Thoracic aorta (tissue), 2 donors: Measurements from ENCODE around the gene JPH3. TPM values are rescaled to one million over a fixed set of nuclear protein-coding genes. Genes with fewer than 3 reads are reported as not detected.

ENCODE experiments used
- ATAC-seq: fragments of 150-250 bp; one replicate; pipeline ENCODE4 v1.8.0; 2017; ENCODE audit warnings: low read depth; ENCODE audit not compliant: insufficient number of reproducible peaks, low FRiP score
- DNase-seq: peaks from one replicate; pipeline ENCODE4 v3.0.0-alpha.2; 2020; ENCODE audit warnings: low spot score
- H3K27ac ChIP-seq, 2 donors: fragments of 200-600 bp; sonication (generic); 1 replicate in 1 of 2; 2 replicates in 1 of 2; pipeline ENCODE4 v1.5.1; 2016; ENCODE audit warnings: mild to moderate bottlenecking in 2 of 2, moderate library complexity in 2 of 2
- H3K27me3 ChIP-seq: fragments of 200-600 bp; sonication (generic); replicated peaks from 2 replicates; pipeline ENCODE4 v1.6.0; 2016; ENCODE audit warnings: mild to moderate bottlenecking; ENCODE audit not compliant: insufficient read depth
- H3K36me3 ChIP-seq: fragments of 200-600 bp; sonication (generic); one replicate; pipeline ENCODE4 v1.5.1; 2016
- H3K4me1 ChIP-seq, 2 donors: fragments of 200-600 bp; sonication (generic); 1 replicate in 1 of 2; 2 replicates in 1 of 2; pipeline versions ENCODE4 v1.5.1 to v1.6.0; 2016; ENCODE audit warnings: low read depth in 2 of 2, mild to moderate bottlenecking in 1 of 2; ENCODE audit not compliant: control insufficient read depth in 1 of 2
- H3K4me3 ChIP-seq: fragments of 200-600 bp; sonication (generic); 2 replicates; pipeline ENCODE4 v1.5.1; 2016; ENCODE audit warnings: mild to moderate bottlenecking
- H3K9me3 ChIP-seq: fragments of 200-600 bp; sonication (generic); 2 replicates; pipeline ENCODE4 v1.5.1; 2016
- total RNA-seq, 2 donors: library from RNA; depleted of rRNA; stranded (reverse); fragments of >200 nt; gene quantifications; one replicate each; pipeline versions ENCODE4 v1.1.0 to v1.2.3, GENCODE V29; 2016
- TF ChIP-seq, protein P1 (sequence below): fragments of 200-600 bp; sonication (generic); IDR thresholded peaks from one replicate; pipeline ENCODE4 v1.5.1; 2019; ENCODE audit warnings: antibody characterized with exemption

Gene JPH3
- total RNA-seq, 2 donors from 2014 or later: not detected

DNA sequence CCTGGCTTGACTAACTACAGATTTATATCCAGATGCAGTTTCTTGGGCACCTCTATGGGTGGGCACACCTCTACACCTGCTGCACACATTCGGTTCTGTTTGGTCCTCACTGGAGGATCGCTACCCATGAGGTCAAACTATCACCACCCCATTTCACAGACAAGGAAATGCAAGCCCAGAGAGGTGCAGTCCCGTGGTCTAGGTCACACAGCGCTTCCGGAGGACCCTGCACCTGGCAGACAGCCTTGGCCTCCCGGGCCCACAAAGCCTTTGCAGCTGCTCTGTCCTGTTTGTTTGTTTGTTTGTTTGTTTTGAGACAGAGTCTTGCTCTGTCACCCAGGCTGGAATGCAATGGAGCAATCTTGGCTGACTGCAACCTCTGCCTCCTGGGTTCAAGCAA is 39.3 kb upstream of the JPH3 start:
- Histone ChIP-seq H3K27me3 (no peaks in the 10 kb centered on the region), H3K36me3 (no peaks in the 10 kb centered on the region), H3K27ac (no peak overlapping the region), H3K9me3 (no peaks in the 10 kb centered on the region), H3K4me3 (no peak overlapping the region), H3K4me1 (peaks cover 0 to 24% of the 10 kb centered on the region in 2 donors)
- DNase-seq: no peak
- no peak for ATAC-seq
- TF ChIP-seq, protein P1, sequence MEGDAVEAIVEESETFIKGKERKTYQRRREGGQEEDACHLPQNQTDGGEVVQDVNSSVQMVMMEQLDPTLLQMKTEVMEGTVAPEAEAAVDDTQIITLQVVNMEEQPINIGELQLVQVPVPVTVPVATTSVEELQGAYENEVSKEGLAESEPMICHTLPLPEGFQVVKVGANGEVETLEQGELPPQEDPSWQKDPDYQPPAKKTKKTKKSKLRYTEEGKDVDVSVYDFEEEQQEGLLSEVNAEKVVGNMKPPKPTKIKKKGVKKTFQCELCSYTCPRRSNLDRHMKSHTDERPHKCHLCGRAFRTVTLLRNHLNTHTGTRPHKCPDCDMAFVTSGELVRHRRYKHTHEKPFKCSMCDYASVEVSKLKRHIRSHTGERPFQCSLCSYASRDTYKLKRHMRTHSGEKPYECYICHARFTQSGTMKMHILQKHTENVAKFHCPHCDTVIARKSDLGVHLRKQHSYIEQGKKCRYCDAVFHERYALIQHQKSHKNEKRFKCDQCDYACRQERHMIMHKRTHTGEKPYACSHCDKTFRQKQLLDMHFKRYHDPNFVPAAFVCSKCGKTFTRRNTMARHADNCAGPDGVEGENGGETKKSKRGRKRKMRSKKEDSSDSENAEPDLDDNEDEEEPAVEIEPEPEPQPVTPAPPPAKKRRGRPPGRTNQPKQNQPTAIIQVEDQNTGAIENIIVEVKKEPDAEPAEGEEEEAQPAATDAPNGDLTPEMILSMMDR: no peak

GRCh38 chr16:87563714-87564523 is 38.4 kb upstream of the JPH3 start:
- TF ChIP-seq, protein P1: no peak
- Histone ChIP-seq H3K27ac (no peak overlapping the region), H3K27me3 (no peaks in the 10 kb centered on the region), H3K4me1 (peaks cover 0 to 24% of the 10 kb centered on the region in 2 donors), H3K9me3 (no peaks in the 10 kb centered on the region), H3K36me3 (no peaks in the 10 kb centered on the region), H3K4me3 (no peak overlapping the region)
- no peak for ATAC-seq
- DNase-seq: no peak

- Histone ChIP-seq H3K4me1 (peaks cover 0 to 24% of the 10 kb centered on the region in 2 donors), H3K9me3 (no peaks in the 10 kb centered on the region), H3K4me3 (no peak overlapping the region), H3K27ac (no peak overlapping the region), H3K36me3 (no peaks in the 10 kb centered on the region), H3K27me3 (no peaks in the 10 kb centered on the region)
- TF ChIP-seq, protein P1: no peak
- DNase-seq: no peak
- no peak for ATAC-seq
Measured at GRCh38 chr16:87564524-87564778, 37.9 kb upstream of the JPH3 start.

DNA sequence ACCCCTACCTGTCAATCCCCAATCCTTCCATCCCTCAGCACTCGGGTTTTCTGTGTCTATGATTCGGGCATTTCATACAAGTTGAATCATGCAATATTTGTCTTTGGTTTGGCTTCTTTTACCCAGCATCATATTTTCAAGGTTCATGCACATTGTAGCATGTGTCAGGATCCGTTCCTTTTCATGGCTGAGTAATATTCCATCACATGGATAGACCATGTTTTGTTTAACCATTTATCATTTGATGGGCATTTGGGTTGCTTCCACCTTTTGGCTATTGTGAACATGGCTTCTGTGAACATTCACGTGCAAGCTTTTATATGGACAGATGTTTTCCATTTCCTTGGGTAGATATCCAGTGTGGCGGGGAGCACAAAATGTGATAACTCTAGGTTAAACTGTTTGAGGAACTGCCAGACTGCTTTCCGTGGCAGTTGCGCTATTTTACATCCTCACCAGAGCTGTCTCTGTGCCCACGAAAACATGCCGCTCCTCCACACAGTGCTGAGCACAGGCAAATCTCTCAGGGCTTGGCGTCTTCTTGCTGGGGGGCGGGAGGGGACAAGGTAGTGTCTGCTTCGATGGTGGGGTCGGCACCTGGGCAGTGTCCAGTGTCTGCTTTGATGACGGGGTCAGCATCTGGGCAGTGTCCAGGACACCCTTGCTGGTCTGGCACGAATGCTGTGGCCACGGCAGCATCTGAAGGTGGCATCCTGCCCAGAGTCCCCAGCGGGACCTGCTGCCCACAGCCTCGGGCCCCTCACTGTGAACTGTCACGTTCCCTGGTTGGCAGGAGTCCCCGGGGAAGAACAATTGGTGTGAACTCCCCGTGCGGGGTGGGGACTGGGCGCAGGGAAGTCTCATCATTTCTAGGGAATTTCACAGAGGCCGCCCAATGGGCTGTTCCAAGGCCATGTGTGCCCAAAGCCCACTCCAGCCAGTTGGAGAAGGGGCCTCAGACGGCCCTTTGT is 32.4 kb upstream of the JPH3 start:
- H3K4me1 ChIP-seq: peaks cover 30 to 49% of the 10 kb centered on the region in 2 donors
- H3K36me3 ChIP-seq: no peaks in the 10 kb centered on the region
- peak overlapping the region; percentile 88 to 89 for H3K27ac ChIP-seq
- H3K9me3 ChIP-seq: no peaks in the 10 kb centered on the region
- no peak for DNase-seq
- ATAC-seq: no peak
- TF ChIP-seq, protein P1: no peak
- no peaks in the 10 kb centered on the region for H3K27me3 ChIP-seq
- no peak overlapping the region for H3K4me3 ChIP-seq

GRCh38 chr16:87570572-87570937 is 31.8 kb upstream of the JPH3 start:
- peaks cover 30 to 42% of the 10 kb centered on the region in 2 donors for H3K4me1 ChIP-seq
- H3K27ac ChIP-seq: peak overlapping the region; percentile 88 to 89
- H3K9me3 ChIP-seq: no peaks in the 10 kb centered on the region
- H3K27me3 ChIP-seq: no peaks in the 10 kb centered on the region
- no peak overlapping the region for H3K4me3 ChIP-seq
- TF ChIP-seq, protein P1: no peak
- no peaks in the 10 kb centered on the region for H3K36me3 ChIP-seq
- ATAC-seq (no peak), DNase-seq (no peak)
